Neural cell (in vitro differentiated cells): ENCODE results near the gene INSIG1.

Experiments
- CTCF ChIP-seq: fragments of 450-650 bp; IDR thresholded peaks from 2 replicates; pipeline ENCODE4 v1.5.1; 2014; ENCODE audit warnings: antibody characterized with exemption, mild to moderate bottlenecking, moderate library complexity; ENCODE audit not compliant: poor library complexity, severe bottlenecking
- EZH2 ChIP-seq: fragments of 200-600, 300-800 bp; shearing (Covaris generic), sonication (generic); IDR thresholded peaks from 2 replicates; pipeline ENCODE4 v1.6.1; 2014; ENCODE audit warnings: antibody characterized with exemption, low read length, borderline replicate concordance, mild to moderate bottlenecking; ENCODE audit not compliant: insufficient read depth, poor library complexity, severe bottlenecking
- MXI1 ChIP-seq: fragments of 450-650 bp; conservative IDR thresholded peaks from 2 replicates; pipeline ENCODE4 v1.6.1; 2014; ENCODE audit warnings: antibody characterized with exemption, mild to moderate bottlenecking; ENCODE audit not compliant: poor library complexity, severe bottlenecking
- POLR2AphosphoS5 ChIP-seq: IDR thresholded peaks from 2 replicates; pipeline ENCODE4 v1.6.1; 2012
- RAD21 ChIP-seq: fragments of 450-650 bp; conservative IDR thresholded peaks from 2 replicates; pipeline ENCODE4 v1.6.1; 2014; ENCODE audit warnings: antibody characterized with exemption, mild to moderate bottlenecking, moderate library complexity
- SMC3 ChIP-seq: fragments of 450-650 bp; conservative IDR thresholded peaks from 2 replicates; pipeline ENCODE4 v1.6.1; 2014; ENCODE audit warnings: antibody characterized with exemption, mild to moderate bottlenecking, moderate library complexity; ENCODE audit not compliant: poor library complexity
- TAF1 ChIP-seq: IDR thresholded peaks from 2 replicates; pipeline ENCODE4 v1.6.1; 2012; ENCODE audit warnings: low read depth
- TF ChIP-seq, protein P1 (sequence below): IDR thresholded peaks from 2 replicates; pipeline ENCODE4 v1.6.1; 2012; ENCODE audit warnings: borderline replicate concordance

DNA sequence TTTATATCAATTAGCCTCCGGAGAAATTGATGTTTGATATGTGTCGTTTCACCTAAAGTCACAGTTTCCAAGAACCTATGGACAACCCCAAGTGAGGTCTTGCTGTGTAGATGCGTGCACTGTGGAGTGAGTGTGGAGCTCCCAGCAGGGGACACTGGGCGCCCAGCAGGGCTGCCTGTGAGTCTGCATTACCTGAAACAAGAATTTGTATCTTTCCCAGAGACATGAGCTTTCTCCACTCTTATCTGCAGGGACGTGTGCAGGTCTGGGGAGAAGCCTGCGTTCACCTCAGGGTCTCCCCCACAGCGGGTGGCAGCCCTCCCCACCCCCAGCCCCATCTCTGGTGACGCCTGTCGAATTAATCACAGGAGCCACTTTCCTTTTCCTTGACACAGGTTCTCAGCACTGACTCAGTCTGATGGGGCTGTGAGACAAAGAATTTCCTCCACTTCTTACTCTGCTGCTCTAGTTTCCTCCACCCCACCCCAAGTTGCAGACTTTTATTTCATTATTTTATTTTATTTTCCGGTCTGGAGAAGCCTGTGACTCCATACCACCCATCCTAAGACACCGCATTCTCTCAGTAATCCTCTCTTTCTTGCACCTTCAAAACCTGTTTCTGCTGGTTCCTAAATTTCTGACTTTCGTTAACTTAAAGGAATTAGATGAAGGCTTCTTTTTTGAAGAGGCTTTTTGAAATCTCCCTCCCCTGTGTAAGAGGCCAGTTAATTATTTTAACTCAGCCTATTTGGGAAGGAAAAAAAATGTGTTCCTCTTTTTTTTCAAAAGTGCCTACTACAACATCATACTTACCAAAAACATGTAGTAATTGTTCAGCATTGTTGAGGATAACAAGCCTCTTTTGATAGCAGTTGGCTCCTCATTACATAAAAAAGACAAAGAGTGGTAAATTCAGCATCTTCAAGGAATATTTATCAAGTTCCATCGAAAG is 17.0 kb upstream of the INSIG1 start:
- no peak for TF ChIP-seq CTCF
- TF ChIP-seq MXI1 = no peak
- TF ChIP-seq EZH2 = no peak
- TF ChIP-seq, protein P1, sequence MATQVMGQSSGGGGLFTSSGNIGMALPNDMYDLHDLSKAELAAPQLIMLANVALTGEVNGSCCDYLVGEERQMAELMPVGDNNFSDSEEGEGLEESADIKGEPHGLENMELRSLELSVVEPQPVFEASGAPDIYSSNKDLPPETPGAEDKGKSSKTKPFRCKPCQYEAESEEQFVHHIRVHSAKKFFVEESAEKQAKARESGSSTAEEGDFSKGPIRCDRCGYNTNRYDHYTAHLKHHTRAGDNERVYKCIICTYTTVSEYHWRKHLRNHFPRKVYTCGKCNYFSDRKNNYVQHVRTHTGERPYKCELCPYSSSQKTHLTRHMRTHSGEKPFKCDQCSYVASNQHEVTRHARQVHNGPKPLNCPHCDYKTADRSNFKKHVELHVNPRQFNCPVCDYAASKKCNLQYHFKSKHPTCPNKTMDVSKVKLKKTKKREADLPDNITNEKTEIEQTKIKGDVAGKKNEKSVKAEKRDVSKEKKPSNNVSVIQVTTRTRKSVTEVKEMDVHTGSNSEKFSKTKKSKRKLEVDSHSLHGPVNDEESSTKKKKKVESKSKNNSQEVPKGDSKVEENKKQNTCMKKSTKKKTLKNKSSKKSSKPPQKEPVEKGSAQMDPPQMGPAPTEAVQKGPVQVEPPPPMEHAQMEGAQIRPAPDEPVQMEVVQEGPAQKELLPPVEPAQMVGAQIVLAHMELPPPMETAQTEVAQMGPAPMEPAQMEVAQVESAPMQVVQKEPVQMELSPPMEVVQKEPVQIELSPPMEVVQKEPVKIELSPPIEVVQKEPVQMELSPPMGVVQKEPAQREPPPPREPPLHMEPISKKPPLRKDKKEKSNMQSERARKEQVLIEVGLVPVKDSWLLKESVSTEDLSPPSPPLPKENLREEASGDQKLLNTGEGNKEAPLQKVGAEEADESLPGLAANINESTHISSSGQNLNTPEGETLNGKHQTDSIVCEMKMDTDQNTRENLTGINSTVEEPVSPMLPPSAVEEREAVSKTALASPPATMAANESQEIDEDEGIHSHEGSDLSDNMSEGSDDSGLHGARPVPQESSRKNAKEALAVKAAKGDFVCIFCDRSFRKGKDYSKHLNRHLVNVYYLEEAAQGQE = no peak
- no peak for TF ChIP-seq POLR2AphosphoS5
- TF ChIP-seq SMC3 = no peak
- no peak for TF ChIP-seq TAF1
- no peak for TF ChIP-seq RAD21
